Testis (tissue), 3 donors: Measurements from ENCODE around the gene AFG1L. TPM values are rescaled to one million over a fixed set of nuclear protein-coding genes. Genes with fewer than 3 reads are reported as not detected.

ENCODE experiments used
- DNase-seq: peaks from one replicate; pipeline ENCODE4 v3.0.0-alpha.2; 2019
- H3K27ac ChIP-seq, 2 donors: fragments of 200-600 bp; sonication (generic); one replicate each; pipeline ENCODE4 v1.5.1; 2019
- H3K27me3 ChIP-seq: fragments of 200-600 bp; sonication (generic); one replicate; pipeline ENCODE4 v1.5.1; 2019
- H3K36me3 ChIP-seq: fragments of 200-600 bp; sonication (generic); one replicate; pipeline ENCODE4 v1.5.1; 2017; ENCODE audit warnings: low read depth; ENCODE audit errors: missing control alignments
- H3K4me1 ChIP-seq: fragments of 200-600 bp; sonication (generic); one replicate; pipeline ENCODE4 v1.5.1; 2019
- H3K4me3 ChIP-seq, 2 donors: fragments of 200-600 bp; sonication (generic); one replicate each; pipeline ENCODE4 v1.5.1; 2017 to 2019
- H3K9me3 ChIP-seq: fragments of 200-600 bp; sonication (generic); one replicate; pipeline ENCODE4 v1.5.1; 2017
- CTCF ChIP-seq, 3 experiments: fragments of 450-650 bp in 2 of 3; fragments of 200-600 bp in 1 of 3; sonication (generic) in 1 of 3; IDR thresholded peaks; one replicate each; pipeline ENCODE4 v1.5.1; 2016 to 2019; ENCODE audit warnings: antibody characterized with exemption in 3 of 3, mild to moderate bottlenecking in 2 of 3, moderate library complexity in 1 of 3
- POLR2A ChIP-seq: fragments of 450-650 bp; IDR thresholded peaks from one replicate; pipeline ENCODE4 v1.6.1; 2017; ENCODE audit warnings: antibody characterized with exemption, mild to moderate bottlenecking, moderate library complexity
- WGBS, 2 donors: methylation state at CpG; one replicate each; pipeline ENCODE4 v1.1.5; 2018; 5-methylcytosine and 5-hydroxymethylcytosine counted together
- intact Hi-C: fragments of 100-400 bp; cut with DNase I; formaldehyde crosslinking; loops from one replicate; pipeline ENCODE4 v1.15.1; 2023; ENCODE audit warnings: low total_unique reads
- polyA plus RNA-seq: library from polyadenylated mRNA; stranded (reverse); fragments of 350-450 nt; fragmentation: Illumina TruSeq; extraction: RNeasy Lipid Tissue Mini Kit (QIAGEN cat#74804); gene quantifications from one replicate; pipeline ENCODE4 v1.2.3, GENCODE V29; 2014; ENCODE audit warnings: low read depth, low replicate concordance; ENCODE audit not compliant: insufficient read depth
- total RNA-seq, 2 donors: library from RNA; depleted of rRNA; stranded (reverse); fragments of >200 nt; gene quantifications; one replicate each; pipeline ENCODE4 v1.2.3, GENCODE V29; 2016

Gene AFG1L
- total and polyA plus RNA-seq, 3 donors from 2014 or later, result 9.2 to 43.0 (median 11.7) TPM

GRCh38 chr6:108423982-108424705, 129.3 kb downstream of the AFG1L start:
- 88 to 91% methylated on average over 1 of the region's 1 CpG for whole genome bisulfite sequencing, 2 donors
- Histone ChIP-seq H3K27me3 (no peaks in the 10 kb centered on the region), H3K9me3 (no peaks in the 10 kb centered on the region), H3K27ac (no peak overlapping the region), H3K36me3 (no peaks in the 10 kb centered on the region), H3K4me3 (no peak overlapping the region), H3K4me1 (no peaks in the 10 kb centered on the region)
- no peak for TF ChIP-seq POLR2A
- no peak for TF ChIP-seq CTCF (IDR thresholded peaks at IDR 0.05)
- no peak for DNase-seq
- intact Hi-C loops, result no loop called here

- Histone ChIP-seq H3K27ac (no peak overlapping the region), H3K4me1 (no peaks in the 10 kb centered on the region), H3K36me3 (no peaks in the 10 kb centered on the region), H3K27me3 (no peaks in the 10 kb centered on the region), H3K9me3 (no peaks in the 10 kb centered on the region), H3K4me3 (no peak overlapping the region)
- intact Hi-C loops, result no loop called here
- 93 to 98% methylated on average over 2 of the region's 2 CpGs for WGBS, 2 donors
- no peak for TF ChIP-seq CTCF (IDR thresholded peaks at IDR 0.05)
- TF ChIP-seq POLR2A, result no peak
- DNase-seq, result no peak
Measured at GRCh38 chr6:108425428-108425827, 130.6 kb downstream of the AFG1L start.

GRCh38 chr6:108432143-108432542, 137.3 kb downstream of the AFG1L start:
- WGBS, 2 donors, result 97 to 98% methylated on average over 2 of the region's 2 CpGs
- Histone ChIP-seq H3K36me3 (no peaks in the 10 kb centered on the region), H3K27ac (no peak overlapping the region), H3K27me3 (no peaks in the 10 kb centered on the region), H3K9me3 (no peaks in the 10 kb centered on the region), H3K4me3 (no peak overlapping the region), H3K4me1 (no peaks in the 10 kb centered on the region)
- no peak for DNase-seq
- intact Hi-C loops, result no loop called here
- TF ChIP-seq POLR2A (no peak), CTCF (IDR thresholded peaks at IDR 0.05) (no peak)

- Histone ChIP-seq H3K4me1 (no peaks in the 10 kb centered on the region), H3K27ac (no peak overlapping the region), H3K9me3 (no peaks in the 10 kb centered on the region), H3K4me3 (no peak overlapping the region), H3K36me3 (no peaks in the 10 kb centered on the region), H3K27me3 (no peaks in the 10 kb centered on the region)
- intact Hi-C loops, result no loop called here
- no peak for TF ChIP-seq CTCF (IDR thresholded peaks at IDR 0.05)
- TF ChIP-seq POLR2A, result no peak
- 66 to 83% methylated on average over 3 of the region's 3 CpGs for WGBS, 2 donors
- DNase-seq, result no peak
Measured at GRCh38 chr6:108432792-108433191, 137.9 kb downstream of the AFG1L start.

- no peak for DNase-seq
- Histone ChIP-seq H3K36me3 (no peaks in the 10 kb centered on the region), H3K27ac (no peak overlapping the region), H3K4me1 (no peaks in the 10 kb centered on the region), H3K4me3 (no peak overlapping the region), H3K9me3 (no peaks in the 10 kb centered on the region), H3K27me3 (no peaks in the 10 kb centered on the region)
- no peak for TF ChIP-seq POLR2A
- TF ChIP-seq CTCF (IDR thresholded peaks at IDR 0.05), result no peak
- intact Hi-C loops, result no loop called here
- 50 to 82% methylated on average over 1 of the region's 1 CpG for WGBS, 2 donors
Measured at GRCh38 chr6:108434222-108434621, 139.4 kb downstream of the AFG1L start.
